HG02588 (cell line): ENCODE data around the gene KDM4F.

ENCODE experiments used
- ATAC-seq: cut with Tn5 transposase; IDR thresholded peaks from one replicate; pipeline ENCODE4 v1.9.1; 2021; ENCODE audit warnings: mild to moderate bottlenecking, moderate library complexity; ENCODE audit not compliant: unreplicated experiment

Gene KDM4F

GRCh38 chr11:95089620-95090542, 40.7 kb downstream of the KDM4F start, which contains the start of gene ENDOD1:
Gene ENDOD1 (plus strand): TSS chr11:95089846. CDS start chr11:95089928, 82 bp downstream.
- peak; percentile 87 for ATAC-seq

GRCh38 chr11:95091663-95092180, 42.5 kb downstream of the KDM4F start:
- ATAC-seq = no peak

- ATAC-seq = no peak
These were observed 43.5 kb downstream of the KDM4F start for GRCh38 chr11:95092549-95093324.

- no peak for ATAC-seq
These were observed 44.3 kb downstream of the KDM4F start for GRCh38 chr11:95093548-95093947.

- ATAC-seq = peak; percentile 79
These were observed 46.8 kb downstream of the KDM4F start for GRCh38 chr11:95095858-95096587.

GRCh38 chr11:95097209-95097608, 48.0 kb downstream of the KDM4F start:
- no peak for ATAC-seq

- ATAC-seq = no peak
These were observed 49.6 kb downstream of the KDM4F start for GRCh38 chr11:95098826-95099225.

GRCh38 chr11:95100191-95100648, 51.0 kb downstream of the KDM4F start:
- ATAC-seq = no peak
